HG03196 (cell line): ENCODE measurements around the gene FADS3.
A peak's percentile ranks its signal among the peaks of the same experiment; 100 is the strongest.

Experiments
- ATAC-seq: cut with Tn5 transposase; IDR thresholded peaks from one replicate; pipeline ENCODE4 v1.9.1; 2021; ENCODE audit not compliant: unreplicated experiment

Gene FADS3

GRCh38 chr11:61891331-61892084, at the start of gene FADS3:
FADS3 (minus strand) TSS chr11:61891545; CDS start chr11:61891381, 164 bp downstream.
- ATAC-seq = peak; percentile 45

- ATAC-seq = no peak
These were observed 49.1 kb upstream of the FADS3 start for GRCh38 chr11:61940466-61940865.

GRCh38 chr11:61935861-61936260, 44.5 kb upstream of the FADS3 start:
- no peak for ATAC-seq

- ATAC-seq = no peak
These were observed 39.6 kb upstream of the FADS3 start for GRCh38 chr11:61930933-61931332.

GRCh38 chr11:61928606-61929005, 37.3 kb upstream of the FADS3 start:
- no peak for ATAC-seq

GRCh38 chr11:61927501-61927900, 36.2 kb upstream of the FADS3 start:
- no peak for ATAC-seq

- no peak for ATAC-seq
These were observed 34.9 kb upstream of the FADS3 start for GRCh38 chr11:61926235-61926634.

- no peak for ATAC-seq
These were observed 34.4 kb upstream of the FADS3 start for GRCh38 chr11:61925736-61926135.

- ATAC-seq = no peak
These were observed 32.7 kb upstream of the FADS3 start for GRCh38 chr11:61924064-61924455.

- ATAC-seq = no peak
These were observed 32.1 kb upstream of the FADS3 start for GRCh38 chr11:61923166-61924063.

GRCh38 chr11:61922539-61922938, 31.2 kb upstream of the FADS3 start:
- ATAC-seq = no peak

GRCh38 chr11:61921446-61921845, 30.1 kb upstream of the FADS3 start:
- ATAC-seq = no peak

GRCh38 chr11:61919705-61920631, 28.6 kb upstream of the FADS3 start:
- ATAC-seq = no peak

- no peak for ATAC-seq
These were observed 27.8 kb upstream of the FADS3 start for GRCh38 chr11:61918938-61919704.

GRCh38 chr11:61918251-61918937, 27.0 kb upstream of the FADS3 start:
- no peak for ATAC-seq

GRCh38 chr11:61917334-61918109, 26.2 kb upstream of the FADS3 start, which contains the start of gene RAB3IL1:
RAB3IL1 (minus strand) TSS chr11:61917566; CDS start chr11:61917367, 199 bp downstream.
- ATAC-seq = no peak

GRCh38 chr11:61916737-61917333, 25.5 kb upstream of the FADS3 start:
- no peak for ATAC-seq

- ATAC-seq = no peak
These were observed 23.3 kb upstream of the FADS3 start for GRCh38 chr11:61914471-61915171.
